GM12891 (cell line): ENCODE results near the gene COPG2.
"Not testable (repeated sequence)": the region's sequence is repeated elsewhere in the genome, so short reads cannot be mapped to it uniquely, and the experiment has no call there.

Experiments used
- PAX5 ChIP-seq: IDR thresholded peaks from 2 replicates; pipeline ENCODE4 v1.6.1; 2011; ENCODE audit warnings: low read length, moderate library complexity, mild to moderate bottlenecking; ENCODE audit not compliant: insufficient read depth, severe bottlenecking
- POLR2A ChIP-seq: IDR thresholded peaks from 2 replicates; pipeline ENCODE4 v1.6.1; 2011; ENCODE audit warnings: low read depth, low read length, control low read depth
- POLR2AphosphoS5 ChIP-seq: IDR thresholded peaks from 2 replicates; pipeline ENCODE4 v1.6.1; 2011; ENCODE audit warnings: low read depth, low read length, control low read depth
- POU2F2 ChIP-seq: IDR thresholded peaks from 2 replicates; pipeline ENCODE4 v1.6.1; 2011; ENCODE audit warnings: low read depth, mild to moderate bottlenecking, control low read depth, low read length, moderate library complexity
- TAF1 ChIP-seq: IDR thresholded peaks from 2 replicates; pipeline ENCODE4 v1.6.1; 2011; ENCODE audit warnings: low read depth, low read length, control low read depth

- TF ChIP-seq TAF1, POLR2A, POLR2AphosphoS5, PAX5, POU2F2: not testable (repeated sequence)
Observed at GRCh38 chr7:130575110-130575509, 93.4 kb downstream of the COPG2 start.
